Activated naive CD4-positive, alpha-beta T cell treated with anti-CD3 and anti-CD28 coated beads, Interleukin-2, amount 50 U/mL, for 72 hours (primary cell): ENCODE data around the gene CST7. TPM values are rescaled to one million over a fixed set of nuclear protein-coding genes. Genes with fewer than 3 reads are reported as not detected.
A peak's percentile ranks its signal among the peaks of the same experiment; 100 is the strongest.

Experiments used
- ATAC-seq, 2 donors: fragments of 150-1000 bp; cut with Tn5 transposase; 2 replicates each; pipeline ENCODE4 v1.10.0; 2021; ENCODE audit warnings: mild to moderate bottlenecking in 2 of 2, moderate library complexity in 2 of 2
- DNase-seq, 2 donors: peaks; one replicate each; pipeline ENCODE4 v3.0.0; 2021 to 2022; ENCODE audit warnings: low spot score in 2 of 2
- H3K27ac Mint-ChIP-seq, 2 donors: one replicate each; pipeline ENCODE4 v1.8.0; 2022; ENCODE audit warnings: mild to moderate bottlenecking in 2 of 2, mixed read lengths in 2 of 2
- H3K36me3 Mint-ChIP-seq, 2 donors: one replicate each; pipeline ENCODE4 v1.8.0; 2022; ENCODE audit warnings: mixed read lengths in 2 of 2
- H3K9me3 Mint-ChIP-seq, 2 donors: one replicate each; pipeline ENCODE4 v1.8.0; 2022; ENCODE audit warnings: mixed read lengths in 2 of 2
- total RNA-seq, 2 donors: library from RNA; stranded (reverse); gene quantifications; one replicate each; pipeline ENCODE4 v1.2.3, GENCODE V29; 2022

CST7 gene
- total RNA-seq, 2 donors from 2014 or later = 29.8 to 50.3 TPM

DNA sequence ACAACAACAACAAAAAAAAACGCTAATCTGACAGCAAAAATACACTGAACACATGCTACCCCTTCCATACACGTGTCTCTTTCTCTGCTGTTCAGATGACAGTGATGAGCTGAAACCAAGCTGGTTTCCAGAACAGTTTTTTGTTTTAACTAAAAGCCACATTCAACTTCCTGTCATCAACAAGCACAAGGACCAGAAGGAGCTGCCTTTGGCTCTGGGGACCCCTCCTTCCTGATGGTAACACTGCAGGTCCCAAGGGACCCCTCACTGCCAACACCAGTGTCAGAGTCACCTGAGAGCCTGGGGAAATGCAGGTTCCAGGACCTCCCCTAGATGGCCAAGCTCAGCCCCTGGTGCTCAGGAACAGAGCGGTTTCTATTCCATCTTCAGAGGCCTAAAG lies 6.0 kb downstream of the CST7 start:
- no peak for DNase-seq
- Mint-ChIP-seq H3K36me3 (peaks cover 0 to 11% of the 10 kb centered on the region in 2 donors), H3K27ac (peak overlapping the region; percentile 44 to 63), H3K9me3 (no peaks in the 10 kb centered on the region)
- peak; percentile 36 to 64 for ATAC-seq

DNA sequence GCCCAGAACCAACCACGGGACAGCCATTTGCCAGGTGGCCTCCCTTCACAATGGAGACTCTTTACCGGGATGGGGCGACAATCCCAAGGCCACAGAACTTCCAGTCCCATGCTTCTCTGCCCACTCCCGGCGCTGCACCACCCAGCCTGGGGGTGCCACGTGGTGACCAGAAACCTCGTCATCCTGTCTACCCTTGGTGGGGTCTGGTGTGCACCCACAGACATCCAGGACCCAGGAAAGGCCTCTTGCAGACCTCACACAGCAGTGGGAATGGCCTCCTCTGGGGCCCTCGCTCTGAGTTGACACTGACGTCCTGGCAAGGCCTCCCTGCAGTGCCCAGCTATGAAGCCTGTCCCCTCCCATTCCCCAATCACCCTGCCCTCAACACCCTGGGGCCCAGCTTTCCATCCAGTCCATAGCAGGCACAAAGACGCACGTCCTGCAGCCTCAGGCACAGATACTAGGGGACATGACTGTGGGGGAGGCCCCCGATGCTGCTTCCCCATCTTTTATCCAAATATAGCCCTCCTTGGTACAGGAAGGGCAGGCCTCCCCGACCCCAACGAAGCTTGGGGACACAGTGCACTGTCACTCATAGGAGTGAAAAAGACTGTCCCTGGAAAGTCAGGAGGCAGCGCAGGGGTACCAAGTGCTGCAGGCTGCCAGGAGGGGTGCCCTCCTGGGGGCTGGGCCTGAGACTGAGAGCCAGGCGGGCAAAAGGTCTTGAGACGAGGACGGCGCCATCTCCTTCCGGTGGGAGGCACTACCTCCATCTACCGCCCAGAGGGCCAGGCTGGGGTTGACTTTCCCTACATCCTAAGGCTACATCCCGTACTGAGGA lies 7.2 kb downstream of the CST7 start:
- H3K36me3 Mint-ChIP-seq = peaks cover 0 to 11% of the 10 kb centered on the region in 2 donors
- DNase-seq (no peak), ATAC-seq (no peak)
- H3K27ac Mint-ChIP-seq = peak overlapping the region; percentile 63 to 72
- no peaks in the 10 kb centered on the region for H3K9me3 Mint-ChIP-seq

DNA sequence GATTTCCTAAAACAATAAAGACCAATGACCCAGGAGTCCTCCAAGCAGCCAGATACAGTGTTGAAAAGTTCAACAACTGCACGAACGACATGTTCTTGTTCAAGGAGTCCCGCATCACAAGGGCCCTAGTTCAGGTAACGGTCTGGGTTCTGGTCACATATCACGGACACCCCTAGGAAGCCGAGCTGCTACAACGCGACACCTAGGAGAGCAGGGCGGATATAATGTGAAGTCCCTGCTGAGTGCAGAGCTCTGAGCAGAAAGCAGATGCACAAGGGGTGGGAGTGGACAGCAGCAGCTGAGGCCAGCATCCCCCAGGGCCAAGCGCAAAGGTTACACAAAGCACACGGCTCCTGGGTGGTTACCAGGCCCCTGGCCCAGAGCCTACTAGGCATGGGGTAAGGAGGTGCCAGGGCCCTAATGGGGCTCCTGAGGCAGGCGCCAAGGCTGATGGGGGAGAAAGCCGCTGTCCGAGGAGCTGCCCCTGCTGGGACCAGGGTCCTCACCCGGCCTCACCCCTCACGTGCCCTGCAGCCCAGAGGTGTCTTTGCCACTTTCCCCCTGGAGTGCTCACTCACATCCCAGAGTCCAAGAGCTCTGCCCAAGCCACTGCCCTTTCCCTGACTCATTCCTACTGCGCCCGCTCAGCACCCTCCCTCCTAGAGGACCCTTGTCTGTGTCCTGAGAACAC lies 8.4 kb downstream of the CST7 start:
- ATAC-seq (no peak), DNase-seq (no peak)
- Mint-ChIP-seq H3K36me3 (peaks cover 0 to 17% of the 10 kb centered on the region in 2 donors), H3K9me3 (no peaks in the 10 kb centered on the region), H3K27ac (peak overlapping the region; percentile 25 to 37)

DNA sequence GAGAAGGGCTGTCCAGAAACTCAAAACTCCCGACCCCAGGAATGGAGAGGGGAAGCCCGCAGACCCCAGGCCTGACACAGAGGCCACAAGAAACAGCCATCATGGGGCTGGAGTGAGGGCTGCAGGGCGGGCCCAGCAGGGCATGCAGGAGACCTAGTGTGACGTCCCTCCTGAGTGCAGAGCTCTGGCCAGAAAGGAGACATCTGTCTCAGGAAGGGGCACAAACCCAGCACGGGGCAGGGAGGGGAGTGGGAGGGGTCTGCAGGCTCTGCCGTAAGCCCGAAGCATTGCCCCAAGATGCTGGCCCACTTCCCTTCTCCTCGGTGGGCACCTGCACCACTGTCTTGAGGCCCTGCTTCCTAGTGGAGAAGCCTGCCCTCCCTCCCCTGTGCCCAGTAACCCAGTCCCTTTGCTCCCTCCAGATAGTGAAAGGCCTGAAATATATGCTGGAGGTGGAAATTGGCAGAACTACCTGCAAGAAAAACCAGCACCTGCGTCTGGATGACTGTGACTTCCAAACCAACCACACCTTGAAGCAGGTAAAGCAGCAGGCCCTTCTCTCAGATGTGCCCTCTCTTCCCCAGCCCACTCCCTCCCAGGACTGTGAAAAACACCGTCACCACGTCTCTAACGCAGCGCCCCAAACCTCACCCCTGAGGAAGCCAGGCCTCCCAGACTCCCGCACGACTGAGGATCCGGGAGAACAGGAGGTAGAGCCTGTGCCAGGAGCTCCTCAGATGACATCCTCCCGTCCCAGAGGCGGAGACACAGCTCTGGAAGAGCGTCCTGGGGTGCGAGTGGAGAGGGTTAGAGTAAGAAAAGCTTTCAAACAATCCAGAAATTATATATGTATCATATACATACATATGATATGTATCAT lies 9.7 kb downstream of the CST7 start:
- H3K9me3 Mint-ChIP-seq = no peaks in the 10 kb centered on the region
- H3K27ac Mint-ChIP-seq = peak overlapping the region in 1 of 2 donors; percentile 50
- no peak for ATAC-seq
- DNase-seq = no peak
- peaks cover 0 to 21% of the 10 kb centered on the region in 2 donors for H3K36me3 Mint-ChIP-seq

DNA sequence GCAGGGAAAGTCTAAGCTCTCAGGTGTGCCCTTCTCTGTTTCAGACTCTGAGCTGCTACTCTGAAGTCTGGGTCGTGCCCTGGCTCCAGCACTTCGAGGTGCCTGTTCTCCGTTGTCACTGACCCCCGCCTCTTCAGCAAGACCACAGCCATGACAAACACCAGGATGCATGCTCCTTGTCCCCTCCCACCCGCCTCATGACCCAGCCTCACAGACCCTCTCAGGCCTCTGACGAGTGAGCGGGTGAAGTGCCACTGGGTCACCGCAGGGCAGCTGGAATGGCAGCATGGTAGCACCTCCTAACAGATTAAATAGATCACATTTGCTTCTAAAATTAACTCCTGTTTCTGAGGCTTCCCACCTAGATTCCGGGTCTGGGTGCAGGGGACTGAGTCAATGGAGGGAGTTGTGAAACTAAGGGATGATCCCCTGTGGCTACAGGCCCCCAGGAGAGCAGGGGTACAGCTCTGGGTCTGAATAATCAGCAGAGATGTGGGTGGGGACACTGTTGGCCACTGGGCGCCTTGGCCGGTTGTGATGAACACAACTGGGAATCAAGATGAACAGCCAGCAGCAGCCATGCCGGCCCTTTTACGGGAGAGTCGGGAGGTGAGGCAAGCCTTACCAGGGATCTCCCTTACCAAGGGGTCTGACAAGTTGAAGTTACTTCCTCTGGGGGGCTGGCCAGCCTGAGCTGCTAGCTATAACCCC lies 10.7 kb downstream of the CST7 start:
- H3K27ac Mint-ChIP-seq = peak overlapping the region; percentile 83 to 94
- no peak for ATAC-seq

DNA sequence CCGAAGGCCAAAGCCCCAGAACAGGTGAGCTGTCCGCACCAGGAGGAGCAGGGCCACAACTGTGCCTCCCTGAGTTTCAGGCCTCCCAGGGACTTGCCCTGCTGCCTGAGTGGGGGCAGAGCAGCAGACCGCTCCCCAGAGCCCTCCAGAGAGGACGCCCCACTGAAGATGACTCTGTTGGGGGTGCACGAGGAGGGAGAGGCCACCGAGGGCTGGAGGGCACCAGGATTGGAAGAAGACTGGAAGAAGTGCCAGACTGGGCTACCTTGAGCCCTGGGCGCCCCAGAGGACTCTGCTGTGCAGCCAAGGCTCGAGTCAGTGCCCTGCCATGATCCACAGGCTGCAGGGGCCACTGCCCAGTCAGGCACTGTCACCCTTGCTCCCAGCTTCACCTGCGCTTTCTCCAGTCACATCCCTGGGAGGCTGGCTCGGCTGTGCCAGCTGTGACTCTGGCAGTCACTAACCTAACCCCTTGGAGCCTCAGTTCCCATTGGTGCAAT lies 11.3 kb downstream of the CST7 start:
- DNase-seq = no peak
- Mint-ChIP-seq H3K9me3 (no peaks in the 10 kb centered on the region), H3K36me3 (peaks cover under 1 to 15% of the 10 kb centered on the region in 2 donors), H3K27ac (peak overlapping the region; percentile 83 to 87)
- peak; percentile 10 to 15 for ATAC-seq

More for the DNA sequence above, 10.7 kb downstream of the CST7 start:
- Mint-ChIP-seq H3K36me3 (peaks cover 0 to 21% of the 10 kb centered on the region in 2 donors), H3K9me3 (no peaks in the 10 kb centered on the region)
- no peak for DNase-seq

DNA sequence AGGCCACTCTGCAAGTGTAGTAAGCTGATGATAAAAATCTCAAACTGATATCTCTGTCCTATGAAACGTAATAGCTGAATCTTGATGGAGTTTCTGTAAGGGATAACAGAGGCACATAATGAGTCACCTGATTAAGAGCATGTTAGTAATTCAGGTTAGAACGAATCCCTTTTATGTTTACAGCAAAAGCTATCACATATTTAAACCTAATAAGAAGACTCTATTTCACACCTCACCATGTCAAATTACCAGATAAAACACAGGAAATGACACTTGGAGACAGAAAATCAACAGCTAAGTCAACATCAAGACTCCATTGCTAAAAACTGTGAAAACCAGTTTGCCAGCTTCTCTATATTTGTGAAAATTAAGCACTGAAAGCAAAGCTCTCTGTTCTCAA lies 11.8 kb downstream of the CST7 start:
- Mint-ChIP-seq H3K36me3 (peaks cover 5 to 10% of the 10 kb centered on the region in 2 donors), H3K27ac (peak overlapping the region; percentile 83 to 87), H3K9me3 (no peaks in the 10 kb centered on the region)
- ATAC-seq (peak; percentile 23 to 55), DNase-seq (no peak)

DNA sequence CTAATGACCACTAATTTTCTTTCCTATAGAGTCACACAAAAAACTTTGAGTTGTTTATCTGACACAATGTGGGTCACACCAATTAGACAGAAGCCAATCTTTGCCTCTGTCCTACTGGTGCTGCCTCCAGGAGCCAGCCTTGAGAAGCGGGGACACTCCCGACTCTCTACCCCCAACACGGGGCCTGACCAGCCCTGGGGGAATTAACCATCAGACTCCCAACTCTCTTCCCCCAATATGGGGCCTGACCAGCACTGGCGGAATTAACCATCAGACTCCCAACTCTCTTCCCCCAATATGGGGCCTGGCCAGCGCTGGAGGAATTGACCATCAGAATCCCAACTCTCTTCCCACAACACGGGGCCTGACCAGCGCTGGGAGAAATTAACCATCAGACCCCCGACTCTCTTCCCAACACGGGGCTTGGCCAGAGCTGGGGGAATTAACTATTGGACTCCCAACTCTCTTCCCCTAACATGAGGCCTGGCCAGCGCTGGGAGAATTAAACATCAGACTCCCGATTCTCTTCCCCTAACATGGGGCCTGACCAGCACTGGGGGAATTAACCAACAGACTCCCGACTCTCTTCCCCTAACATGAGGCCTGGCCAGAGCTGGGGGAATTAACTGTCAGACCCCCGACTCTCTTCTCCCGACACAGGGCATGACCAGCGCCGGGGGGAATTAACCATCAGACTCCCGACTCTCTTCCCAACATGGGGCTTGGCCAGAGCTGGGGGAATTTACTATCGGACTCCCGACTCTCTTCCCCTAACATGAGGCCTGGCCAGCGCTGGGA lies 12.5 kb downstream of the CST7 start:
- ATAC-seq = no peak
- Mint-ChIP-seq H3K9me3 (no peaks in the 10 kb centered on the region), H3K27ac (peak overlapping the region; percentile 83 to 87), H3K36me3 (peaks cover 5 to 10% of the 10 kb centered on the region in 2 donors)
- no peak for DNase-seq

DNA sequence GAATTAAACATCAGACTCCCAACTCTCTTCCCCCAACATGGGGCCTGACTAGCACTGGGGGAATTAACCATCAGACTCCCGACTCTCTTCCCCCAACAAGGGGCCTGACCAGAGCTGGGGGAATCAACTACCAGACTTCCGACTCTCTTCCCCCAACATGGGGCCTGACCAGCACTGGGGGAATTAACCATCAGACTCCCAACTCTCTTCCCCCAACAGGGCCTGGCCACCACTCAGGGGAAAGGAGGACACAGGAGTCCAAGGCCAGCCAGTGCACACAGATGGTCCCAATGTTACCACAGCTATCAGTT lies 13.1 kb downstream of the CST7 start:
- peaks cover 5 to 10% of the 10 kb centered on the region in 2 donors for H3K36me3 Mint-ChIP-seq
- no peak for ATAC-seq
- no peak for DNase-seq
- H3K9me3 Mint-ChIP-seq = no peaks in the 10 kb centered on the region
- peak overlapping the region; percentile 83 to 87 for H3K27ac Mint-ChIP-seq

DNA sequence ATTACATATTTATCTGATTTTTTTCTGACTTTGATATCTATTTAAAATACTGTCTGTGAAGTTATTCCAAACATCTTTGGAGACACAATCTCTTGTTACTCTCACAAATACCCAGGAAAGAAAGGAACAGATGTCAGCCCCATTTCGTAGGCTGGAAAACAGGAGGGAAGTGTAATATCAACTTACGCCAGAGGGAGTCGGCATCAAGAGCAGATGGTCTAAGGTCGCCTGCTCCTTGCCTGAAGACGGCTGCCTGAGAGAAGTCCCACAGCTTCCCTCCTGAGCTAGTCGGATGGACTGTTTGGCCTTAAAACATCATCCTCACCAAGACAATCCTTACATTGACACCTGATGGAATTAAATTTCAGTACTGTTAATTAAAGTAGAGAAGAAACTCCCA lies 13.4 kb downstream of the CST7 start:
- no peak for ATAC-seq
- Mint-ChIP-seq H3K36me3 (peaks cover 8 to 14% of the 10 kb centered on the region in 2 donors), H3K27ac (peak overlapping the region; percentile 83 to 87), H3K9me3 (no peaks in the 10 kb centered on the region)
- DNase-seq = no peak

DNA sequence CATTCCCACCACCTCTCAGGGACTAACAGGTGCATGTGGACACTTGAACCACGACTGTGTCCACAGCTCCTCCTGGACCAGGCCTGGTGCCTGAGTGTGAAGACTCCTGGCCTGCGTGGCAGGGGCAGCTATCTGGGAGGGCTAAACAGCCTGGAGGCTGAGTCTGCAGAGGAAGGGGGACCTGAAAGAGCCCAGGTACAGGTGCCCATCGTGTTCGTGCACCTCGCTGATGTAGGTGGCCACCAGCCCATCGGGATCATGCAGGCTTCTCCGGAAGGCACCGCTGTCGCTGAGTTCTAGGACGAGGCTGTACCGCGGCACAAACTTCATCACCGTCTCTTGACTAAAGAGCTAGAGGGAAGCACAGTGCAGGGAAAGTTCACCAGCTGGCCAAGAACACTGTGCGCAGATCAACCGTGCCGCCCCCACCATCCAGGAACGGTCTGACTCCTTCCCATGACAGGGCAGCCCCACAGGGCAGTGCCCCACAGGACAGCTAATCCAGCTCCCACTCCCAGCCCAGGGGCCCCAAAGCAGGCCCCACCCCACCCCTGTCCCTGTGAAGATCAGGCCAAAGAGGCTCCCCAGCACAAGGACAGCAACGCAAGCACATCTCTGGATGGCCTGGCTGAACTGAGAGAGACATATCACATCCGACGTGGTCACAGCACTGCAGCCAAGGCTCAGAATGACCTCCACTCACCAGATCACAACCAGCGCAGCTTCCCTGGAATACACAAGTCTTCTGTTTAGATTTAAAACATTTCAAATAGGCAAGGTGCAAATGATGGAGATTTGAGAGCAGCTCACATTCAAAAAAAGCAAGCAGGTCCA lies 14.8 kb downstream of the CST7 start:
- H3K9me3 Mint-ChIP-seq = no peaks in the 10 kb centered on the region
- ATAC-seq = no peak
- peaks cover 15 to 16% of the 10 kb centered on the region in 2 donors for H3K36me3 Mint-ChIP-seq
- DNase-seq = no peak
- peak overlapping the region; percentile 53 to 83 for H3K27ac Mint-ChIP-seq

DNA sequence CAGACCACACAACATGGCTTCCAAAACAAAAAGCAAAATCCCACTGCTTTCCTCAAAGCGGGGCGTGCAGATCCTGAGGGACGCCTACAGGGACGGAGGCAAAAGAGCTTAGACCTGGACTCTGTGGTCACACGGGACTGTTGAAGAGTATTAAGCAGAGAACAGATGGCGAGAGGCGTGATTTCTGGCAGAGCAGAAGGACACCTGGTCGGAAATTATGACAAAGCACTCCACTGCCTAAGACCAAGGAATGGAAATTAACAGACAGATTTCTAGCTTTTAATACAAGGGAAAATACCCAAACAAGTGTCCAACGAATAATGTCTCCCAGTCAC lies 15.4 kb downstream of the CST7 start:
- peak overlapping the region; percentile 53 to 83 for H3K27ac Mint-ChIP-seq
- ATAC-seq = peak; percentile 38 to 50
- DNase-seq = no peak
- peaks cover 15 to 16% of the 10 kb centered on the region in 2 donors for H3K36me3 Mint-ChIP-seq
- no peaks in the 10 kb centered on the region for H3K9me3 Mint-ChIP-seq

DNA sequence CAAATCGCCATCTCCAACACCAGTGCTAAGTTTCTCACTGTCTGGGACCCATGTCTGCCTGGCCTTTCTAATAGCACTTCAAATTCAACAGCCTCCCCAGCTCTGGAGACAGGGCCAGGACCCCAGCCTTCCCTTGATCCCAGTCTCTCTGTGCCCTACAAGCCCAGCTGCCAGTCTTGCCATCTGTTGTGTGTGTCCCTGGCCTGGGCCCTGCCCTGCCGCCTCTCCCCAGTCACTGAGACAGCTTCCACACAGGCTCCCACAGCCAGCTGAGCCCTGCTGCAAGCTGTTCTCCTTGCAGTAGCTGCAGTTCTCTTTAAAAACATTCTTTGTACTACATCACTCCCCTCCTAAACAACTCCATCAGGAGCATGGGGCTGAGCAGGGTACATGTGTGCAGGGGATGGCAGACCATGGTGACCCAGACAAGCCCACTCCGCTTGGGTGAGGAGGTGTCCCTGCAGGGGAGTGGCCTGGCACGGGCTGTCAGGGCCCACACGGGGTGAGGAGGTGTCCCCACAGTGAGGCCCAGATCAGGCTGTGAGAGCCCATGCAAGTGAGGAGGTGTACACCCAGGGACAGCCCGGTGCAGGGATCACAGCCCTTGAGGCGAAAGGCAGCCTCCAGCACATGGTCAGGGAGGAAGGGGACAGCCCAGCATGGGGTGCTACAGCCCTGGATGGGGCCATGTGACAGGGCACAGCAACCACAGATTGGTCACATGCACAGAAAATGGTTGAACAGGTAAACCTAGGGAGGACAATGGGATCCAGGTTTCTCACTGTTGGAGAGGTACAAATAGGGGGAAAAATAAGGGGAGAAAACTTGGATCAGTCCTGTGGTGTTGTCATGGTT lies 16.2 kb downstream of the CST7 start:
- no peak for DNase-seq
- Mint-ChIP-seq H3K27ac (peak overlapping the region; percentile 53 to 83), H3K9me3 (no peaks in the 10 kb centered on the region), H3K36me3 (peaks cover 15 to 16% of the 10 kb centered on the region in 2 donors)
- peak; percentile 11 to 24 for ATAC-seq
